B cell (primary cell): ENCODE results near the gene DAB2IP. TPM values are rescaled to one million over a fixed set of nuclear protein-coding genes. Genes with fewer than 3 reads are reported as not detected.

Experiments used
- ATAC-seq: fragments of 200-7000 bp; cut with Tn5 transposase; one replicate; pipeline ENCODE4 v1.10.0; 2021; ENCODE audit warnings: low read depth, mild to moderate bottlenecking, moderate number of reproducible peaks, moderate library complexity
- CTCF ChIA-PET: fragments of 350-600 bp; sonication (Branson Sonifier 250); formaldehyde crosslinking; loops from one replicate; lab custom pipeline; 2021; ENCODE audit warnings: antibody characterized with exemption, inconsistent platforms; lab: Charles Lee
- POLR2A ChIA-PET: fragments of 350-600 bp; sonication (Branson Sonifier 250); formaldehyde crosslinking; loops from one replicate; lab custom pipeline; 2021; ENCODE audit warnings: antibody characterized with exemption; lab: Charles Lee
- DNase-seq: peaks from one replicate; pipeline ENCODE4 v3.0.0; 2013
- H2AFZ ChIP-seq: 2 replicates; pipeline ENCODE4 v1.6.1; 2012; ENCODE audit warnings: mild to moderate bottlenecking, low read depth, low read length; ENCODE audit not compliant: insufficient read depth, poor library complexity, severe bottlenecking
- H3K27ac ChIP-seq, 2 donors: 1 replicate in 1 of 2; 2 replicates in 1 of 2; pipeline ENCODE4 v1.5.1; 2012 to 2013; ENCODE audit warnings: low read length in 2 of 2, mild to moderate bottlenecking in 2 of 2, moderate library complexity in 1 of 2
- H3K27me3 ChIP-seq, 4 experiments: fragments of 200-600 bp in 1 of 4; sonication (generic) in 1 of 4; replicated peaks in 1 of 4; 1 replicate in 2 of 4; 2 replicates in 2 of 4; pipeline versions ENCODE4 v1.6.1 to v1.7.0; 2013 to 2016; ENCODE audit warnings: low read length in 3 of 4, mild to moderate bottlenecking in 2 of 4, mixed read lengths in 1 of 4, moderate library complexity in 1 of 4; ENCODE audit not compliant: insufficient read depth in 4 of 4, control insufficient read depth in 3 of 4; ENCODE audit errors: control extremely low read depth in 1 of 4
- H3K36me3 ChIP-seq, 2 experiments: replicated peaks in 1 of 2; 1 replicate in 1 of 2; 2 replicates in 1 of 2; pipeline versions ENCODE4 v1.6.1 to v1.7.1; 2013; ENCODE audit warnings: low read length in 1 of 2; ENCODE audit not compliant: insufficient read depth in 2 of 2, control insufficient read depth in 1 of 2; ENCODE audit errors: control extremely low read depth in 1 of 2, extremely low read depth in 1 of 2
- H3K4me1 ChIP-seq, 2 donors: fragments of 200-600 bp in 1 of 2; sonication (generic) in 1 of 2; 1 replicate in 1 of 2; 2 replicates in 1 of 2; pipeline versions ENCODE4 v1.5.1 to v1.6.1; 2013 to 2017; ENCODE audit warnings: low read length in 2 of 2; ENCODE audit not compliant: control insufficient read depth in 2 of 2, insufficient read depth in 2 of 2
- H3K4me2 ChIP-seq: replicated peaks from 2 replicates; pipeline ENCODE3; 2012; ENCODE audit warnings: mild to moderate bottlenecking, low read depth, low read length; ENCODE audit not compliant: poor library complexity, severe bottlenecking
- H3K4me3 ChIP-seq, 5 experiments: fragments of 200-600 bp in 1 of 5; sonication (generic) in 1 of 5; 1 replicate in 3 of 5; 2 replicates in 2 of 5; pipeline versions ENCODE4 v1.5.1 to v1.7.0; 2011 to 2016; ENCODE audit warnings: low read length in 4 of 5, mild to moderate bottlenecking in 4 of 5, low read depth in 2 of 5, control low read depth in 1 of 5, moderate library complexity in 1 of 5; ENCODE audit not compliant: insufficient read depth in 1 of 5; ENCODE audit errors: control extremely low read depth in 1 of 5, extremely low read depth in 1 of 5
- H3K79me2 ChIP-seq: fragments of 200-600 bp; sonication (generic); one replicate; pipeline ENCODE4 v1.6.0; 2016; ENCODE audit warnings: low read length; ENCODE audit not compliant: control insufficient read depth, insufficient read depth
- H3K9ac ChIP-seq: fragments of 200-600 bp; sonication (generic); 2 replicates; pipeline ENCODE4 v1.6.1; 2017; ENCODE audit warnings: mild to moderate bottlenecking, low read length, moderate library complexity
- H3K9me3 ChIP-seq, 3 donors: one replicate each; pipeline versions ENCODE4 v1.6.1 to v1.7.1; 2013; ENCODE audit warnings: low read length in 2 of 3; ENCODE audit not compliant: control insufficient read depth in 2 of 3, insufficient read depth in 1 of 3; ENCODE audit errors: control extremely low read depth in 1 of 3
- H4K20me1 ChIP-seq: 2 replicates; pipeline ENCODE4 v1.6.0; 2012; ENCODE audit warnings: mild to moderate bottlenecking, low read length; ENCODE audit not compliant: insufficient read depth, control insufficient read depth, poor library complexity, severe bottlenecking
- H3K27ac Mint-ChIP-seq: one replicate; pipeline ENCODE4 v1.8.0; 2021; ENCODE audit warnings: mixed read lengths
- H3K27me3 Mint-ChIP-seq: one replicate; pipeline ENCODE4 v1.8.0; 2021; ENCODE audit warnings: mixed read lengths
- H3K4me1 Mint-ChIP-seq: one replicate; pipeline ENCODE4 v1.8.0; 2021; ENCODE audit warnings: mixed read lengths
- H3K4me3 Mint-ChIP-seq: one replicate; pipeline ENCODE4 v1.8.0; 2021; ENCODE audit warnings: mixed read lengths
- H3K9me3 Mint-ChIP-seq: one replicate; pipeline ENCODE4 v1.8.0; 2022; ENCODE audit warnings: mixed read lengths; ENCODE audit not compliant: insufficient read depth
- EZH2 ChIP-seq: IDR thresholded peaks from 2 replicates; pipeline ENCODE4 v1.6.1; 2012; ENCODE audit warnings: borderline replicate concordance, low read depth, mild to moderate bottlenecking, moderate library complexity, low read length; ENCODE audit not compliant: insufficient read depth, poor library complexity, severe bottlenecking
- WGBS: methylation state at CpG from one replicate; pipeline ENCODE4 v1.1.5; 2013; ENCODE audit warnings: missing lambda C conversion rate; ENCODE audit not compliant: insufficient coverage; 5-methylcytosine and 5-hydroxymethylcytosine counted together
- intact Hi-C: fragments of 100-400 bp; cut with micrococcal nuclease; formaldehyde crosslinking; loops from one replicate; pipeline ENCODE4 v1.10.0; 2022
- polyA plus RNA-seq: library from polyadenylated mRNA; depleted of rRNA; stranded (reverse); fragments of >200 nt; gene quantifications from 2 replicates; pipeline ENCODE4 v1.2.3, GENCODE V29; 2012
- total RNA-seq, 2 donors: library from RNA; stranded (reverse); fragments of 120-200 nt in 1 of 2; gene quantifications; 1 replicate in 1 of 2; 2 replicates in 1 of 2; pipeline versions ENCODE4 v1.2.3 to v1.2.4, GENCODE V29; 2013 to 2022
- TF ChIP-seq, protein P1 (sequence below): fragments of 200-600 bp; IDR thresholded peaks from one replicate; pipeline ENCODE4 v1.8.0; 2022; ENCODE audit warnings: antibody characterized with exemption, mild to moderate bottlenecking

The DAB2IP gene
- total and polyA plus RNA-seq, 2 donors (not counting 1 experiment from before 2014, with no cell fraction given) = 1.1 to 3.9 TPM

DNA sequence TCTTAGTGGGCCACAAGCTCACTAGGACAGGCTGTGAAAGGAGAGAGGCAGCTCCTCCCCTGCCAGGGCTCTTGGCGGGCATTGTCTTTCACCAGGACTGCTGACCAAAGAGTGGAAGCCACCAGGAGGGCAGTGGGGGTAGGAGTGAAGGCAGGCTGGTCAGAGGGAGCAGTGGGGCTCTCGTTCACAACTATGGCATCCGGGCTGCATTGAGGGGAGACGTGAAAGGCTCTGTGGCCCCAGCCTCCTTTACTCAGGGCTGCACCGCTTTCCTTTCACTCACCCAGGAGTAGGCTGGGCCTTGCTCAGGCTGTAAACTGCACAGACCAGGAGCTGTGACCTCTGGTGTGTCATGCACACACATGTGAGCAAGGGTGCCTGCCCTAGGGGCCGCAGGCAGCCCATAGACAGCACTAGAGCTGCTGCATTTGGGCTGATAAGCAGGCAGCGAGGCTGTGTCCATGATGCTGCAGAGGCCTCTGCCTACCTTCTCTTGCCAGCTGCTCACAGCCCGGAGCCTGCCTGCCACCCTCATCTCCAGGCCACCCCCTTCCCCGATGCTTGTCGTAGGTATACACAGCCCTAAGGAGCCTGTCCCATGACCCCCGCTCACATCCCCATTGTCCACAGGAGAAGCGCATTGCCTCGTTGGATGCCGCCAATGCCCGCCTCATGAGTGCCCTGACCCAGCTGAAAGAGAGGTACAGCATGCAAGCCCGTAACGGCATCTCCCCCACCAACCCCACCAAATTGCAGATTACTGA, 130.4 kb downstream of the DAB2IP start:
- Mint-ChIP-seq H3K27me3 (peaks cover 3% of the 10 kb centered on the region), H3K27ac (no peak overlapping the region), H3K4me3 (no peak overlapping the region), H3K9me3 (no peaks in the 10 kb centered on the region), H3K4me1 (peaks cover 11% of the 10 kb centered on the region)
- POLR2A ChIA-PET = no interaction called here
- CTCF ChIA-PET = no interaction called here
- no peaks in the 10 kb centered on the region for H3K36me3 ChIP-seq
- H2AFZ ChIP-seq = no peak overlapping the region
- no peaks in the 10 kb centered on the region for H3K27me3 ChIP-seq
- H3K9me3 ChIP-seq = peaks cover 0 to 5% (median 0%) of the 10 kb centered on the region in 3 donors
- TF ChIP-seq, protein P1, sequence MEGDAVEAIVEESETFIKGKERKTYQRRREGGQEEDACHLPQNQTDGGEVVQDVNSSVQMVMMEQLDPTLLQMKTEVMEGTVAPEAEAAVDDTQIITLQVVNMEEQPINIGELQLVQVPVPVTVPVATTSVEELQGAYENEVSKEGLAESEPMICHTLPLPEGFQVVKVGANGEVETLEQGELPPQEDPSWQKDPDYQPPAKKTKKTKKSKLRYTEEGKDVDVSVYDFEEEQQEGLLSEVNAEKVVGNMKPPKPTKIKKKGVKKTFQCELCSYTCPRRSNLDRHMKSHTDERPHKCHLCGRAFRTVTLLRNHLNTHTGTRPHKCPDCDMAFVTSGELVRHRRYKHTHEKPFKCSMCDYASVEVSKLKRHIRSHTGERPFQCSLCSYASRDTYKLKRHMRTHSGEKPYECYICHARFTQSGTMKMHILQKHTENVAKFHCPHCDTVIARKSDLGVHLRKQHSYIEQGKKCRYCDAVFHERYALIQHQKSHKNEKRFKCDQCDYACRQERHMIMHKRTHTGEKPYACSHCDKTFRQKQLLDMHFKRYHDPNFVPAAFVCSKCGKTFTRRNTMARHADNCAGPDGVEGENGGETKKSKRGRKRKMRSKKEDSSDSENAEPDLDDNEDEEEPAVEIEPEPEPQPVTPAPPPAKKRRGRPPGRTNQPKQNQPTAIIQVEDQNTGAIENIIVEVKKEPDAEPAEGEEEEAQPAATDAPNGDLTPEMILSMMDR = no peak
- TF ChIP-seq EZH2 = no peak
- no peak overlapping the region for H3K4me2 ChIP-seq
- no peak overlapping the region for H3K27ac ChIP-seq
- WGBS = 92% methylated on average over 15 of the region's 17 CpGs
- H3K4me3 ChIP-seq = no peak overlapping the region
- no peaks in the 10 kb centered on the region for H4K20me1 ChIP-seq
- H3K4me1 ChIP-seq = no peaks in the 10 kb centered on the region
- intact Hi-C loops = no loop called here
- DNase-seq = no peak
- no peaks in the 10 kb centered on the region for H3K79me2 ChIP-seq
- no peak for ATAC-seq
- no peak overlapping the region for H3K9ac ChIP-seq

DNA sequence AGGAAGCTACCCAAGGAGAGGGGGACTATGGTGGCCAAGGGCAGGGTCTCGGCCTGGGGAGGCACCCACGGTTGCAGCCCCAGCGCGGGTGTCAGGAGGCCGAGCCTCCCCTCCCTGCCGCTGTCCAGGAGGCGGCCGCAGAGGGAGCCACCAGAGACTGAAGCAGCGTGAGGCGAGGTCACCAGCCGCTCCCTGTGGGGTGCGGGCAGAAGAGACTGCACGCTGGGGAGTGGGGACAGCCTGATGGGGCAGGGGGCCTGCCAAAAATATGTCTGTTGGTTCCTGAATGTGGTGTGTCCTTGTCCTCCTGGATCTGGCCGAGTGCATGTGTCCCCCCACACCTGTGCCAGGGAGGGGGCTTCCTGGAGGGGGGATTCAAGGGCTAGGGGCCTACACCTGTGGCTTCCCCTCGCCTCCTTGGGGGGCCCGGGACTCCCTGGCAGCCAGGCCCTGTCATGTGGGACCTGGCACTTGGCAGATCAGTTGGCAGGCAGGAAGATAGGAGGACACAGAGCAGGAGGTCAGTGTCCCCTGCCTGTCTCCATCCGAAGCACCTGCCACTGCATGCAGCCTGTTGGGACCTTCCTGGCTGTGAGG, 131.2 kb downstream of the DAB2IP start:
- H3K79me2 ChIP-seq = no peaks in the 10 kb centered on the region
- no peaks in the 10 kb centered on the region for H3K27me3 ChIP-seq
- Mint-ChIP-seq H3K4me1 (peaks cover 11% of the 10 kb centered on the region), H3K4me3 (no peak overlapping the region), H3K9me3 (no peaks in the 10 kb centered on the region), H3K27me3 (peaks cover 3% of the 10 kb centered on the region), H3K27ac (no peak overlapping the region)
- WGBS = 95% methylated on average over 17 of the region's 17 CpGs
- no peak for TF ChIP-seq EZH2
- TF ChIP-seq, protein P1 = no peak
- no peaks in the 10 kb centered on the region for H3K4me1 ChIP-seq
- H3K9ac ChIP-seq = no peak overlapping the region
- H3K27ac ChIP-seq = no peak overlapping the region
- no peak for DNase-seq
- no peak overlapping the region for H3K4me3 ChIP-seq
- no peak overlapping the region for H2AFZ ChIP-seq
- no peaks in the 10 kb centered on the region for H4K20me1 ChIP-seq
- peaks cover 0 to 5% (median 0%) of the 10 kb centered on the region in 3 donors for H3K9me3 ChIP-seq
- no peak overlapping the region for H3K4me2 ChIP-seq
- ATAC-seq = no peak
- POLR2A ChIA-PET = no interaction called here
- intact Hi-C loops = no loop called here
- CTCF ChIA-PET = interaction anchor here (0.7 kb wide), 1 partner anchor 102 kb away, joined by 3 read pairs; no protein-coding TSS in a partner anchor
- no peaks in the 10 kb centered on the region for H3K36me3 ChIP-seq
